ENCODE measurements around the gene NME8. TPM values are rescaled to one million over a fixed set of nuclear protein-coding genes. Genes with fewer than 3 reads are reported as not detected.

The NME8 gene
- total RNA-seq, 1 donor, result not detected

DNA sequence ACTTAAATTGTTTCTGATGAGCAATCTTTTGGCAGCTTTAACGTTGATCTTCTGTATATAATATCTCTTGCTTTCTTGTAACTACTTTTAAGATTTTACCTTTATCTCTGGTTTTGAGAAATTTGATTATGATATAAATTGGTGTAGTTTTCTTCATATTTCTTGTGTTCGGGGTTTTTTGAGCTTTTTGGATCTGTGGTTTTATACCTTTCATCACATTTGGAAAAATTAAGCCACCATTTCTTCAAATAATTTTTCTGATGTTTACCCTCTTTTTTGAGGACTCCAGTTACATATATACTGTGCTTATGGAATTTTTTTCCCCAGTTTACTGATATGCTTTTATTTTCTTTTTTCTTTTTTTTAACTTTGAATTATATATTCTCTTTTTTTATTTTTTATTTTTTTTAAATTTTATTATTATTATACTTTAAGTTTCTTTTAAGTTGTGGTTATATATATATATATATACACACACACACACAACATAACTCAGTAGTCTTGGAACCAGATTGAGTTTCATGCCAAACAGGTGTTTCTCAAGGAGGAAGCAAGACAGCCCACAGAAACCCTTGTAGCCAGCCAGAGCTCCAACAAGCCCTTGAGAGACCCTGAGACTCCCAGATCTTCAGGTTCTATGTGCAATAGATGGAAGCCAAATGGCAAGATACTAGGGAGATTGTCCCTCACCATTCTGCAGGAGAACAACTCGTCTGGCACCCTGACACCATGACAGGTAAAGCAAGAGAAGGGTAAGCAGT lies 27.5 kb upstream of the NME8 start:
- TF ChIP-seq, protein P1, sequence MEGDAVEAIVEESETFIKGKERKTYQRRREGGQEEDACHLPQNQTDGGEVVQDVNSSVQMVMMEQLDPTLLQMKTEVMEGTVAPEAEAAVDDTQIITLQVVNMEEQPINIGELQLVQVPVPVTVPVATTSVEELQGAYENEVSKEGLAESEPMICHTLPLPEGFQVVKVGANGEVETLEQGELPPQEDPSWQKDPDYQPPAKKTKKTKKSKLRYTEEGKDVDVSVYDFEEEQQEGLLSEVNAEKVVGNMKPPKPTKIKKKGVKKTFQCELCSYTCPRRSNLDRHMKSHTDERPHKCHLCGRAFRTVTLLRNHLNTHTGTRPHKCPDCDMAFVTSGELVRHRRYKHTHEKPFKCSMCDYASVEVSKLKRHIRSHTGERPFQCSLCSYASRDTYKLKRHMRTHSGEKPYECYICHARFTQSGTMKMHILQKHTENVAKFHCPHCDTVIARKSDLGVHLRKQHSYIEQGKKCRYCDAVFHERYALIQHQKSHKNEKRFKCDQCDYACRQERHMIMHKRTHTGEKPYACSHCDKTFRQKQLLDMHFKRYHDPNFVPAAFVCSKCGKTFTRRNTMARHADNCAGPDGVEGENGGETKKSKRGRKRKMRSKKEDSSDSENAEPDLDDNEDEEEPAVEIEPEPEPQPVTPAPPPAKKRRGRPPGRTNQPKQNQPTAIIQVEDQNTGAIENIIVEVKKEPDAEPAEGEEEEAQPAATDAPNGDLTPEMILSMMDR (IDR thresholded peaks at IDR 0.05; ENCODE audit: extremely low read depth, low read depth, low read length), result no peak
- H4K20me1 ChIP-seq (ENCODE audit: insufficient read depth, low read length), result no peaks in the 10 kb centered on the region

DNA sequence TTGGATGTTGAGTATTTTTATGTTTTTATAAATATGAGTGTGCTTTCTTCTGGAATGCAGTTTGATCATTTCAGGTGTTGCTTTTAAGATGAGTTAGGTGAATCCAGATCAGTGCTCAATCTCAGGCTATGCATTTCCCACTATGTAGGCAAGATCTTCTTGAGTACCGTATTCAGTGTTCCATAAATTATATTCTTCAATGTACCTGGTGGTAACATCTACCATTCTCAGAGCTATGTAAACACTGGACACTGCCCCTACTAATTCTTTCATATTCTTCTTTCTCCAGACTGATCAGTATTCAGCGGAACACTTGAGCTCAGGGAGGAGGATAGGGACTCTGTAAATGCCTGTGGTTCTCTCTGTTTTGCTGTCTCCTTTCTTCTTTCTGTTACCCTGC lies 25.5 kb upstream of the NME8 start:
- H2AFZ ChIP-seq (ENCODE audit: low read length), result no peak overlapping the region
- TF ChIP-seq, protein P1 (IDR thresholded peaks at IDR 0.05; ENCODE audit: extremely low read depth, low read depth, low read length), result no peak

More for the DNA sequence above, 27.5 kb upstream of the NME8 start:
- Histone ChIP-seq H3K36me3 (ENCODE audit: insufficient read depth, low read length) (no peaks in the 10 kb centered on the region), H3K4me2 (ENCODE audit: insufficient read depth, low read length) (no peak overlapping the region), H3K4me3 (ENCODE audit: insufficient read depth, low read length) (no peak overlapping the region), H3K9me3 (ENCODE audit: low read depth, low read length) (no peaks in the 10 kb centered on the region), H3K79me2 (ENCODE audit: insufficient read depth, low read length) (no peaks in the 10 kb centered on the region), H3K27me3 (ENCODE audit: insufficient read depth, low read length) (no peaks in the 10 kb centered on the region), H2AFZ (ENCODE audit: low read length) (no peak overlapping the region), H3K27ac (ENCODE audit: low read depth, low read length) (no peak overlapping the region), H3K4me1 (ENCODE audit: insufficient read depth, low read length) (no peaks in the 10 kb centered on the region)
- no peak for DNase-seq (ENCODE audit: insufficient read length, low spot score, missing footprints)

GRCh38 chr7:37823557-37823956 lies 24.8 kb upstream of the NME8 start:
- Histone ChIP-seq H3K4me3 (ENCODE audit: insufficient read depth, low read length) (no peak overlapping the region), H4K20me1 (ENCODE audit: insufficient read depth, low read length) (no peaks in the 10 kb centered on the region), H3K27ac (ENCODE audit: low read depth, low read length) (no peak overlapping the region), H3K4me2 (ENCODE audit: insufficient read depth, low read length) (no peak overlapping the region), H3K79me2 (ENCODE audit: insufficient read depth, low read length) (no peaks in the 10 kb centered on the region), H3K4me1 (ENCODE audit: insufficient read depth, low read length) (no peaks in the 10 kb centered on the region), H2AFZ (ENCODE audit: low read length) (no peak overlapping the region), H3K27me3 (ENCODE audit: insufficient read depth, low read length) (no peaks in the 10 kb centered on the region), H3K36me3 (ENCODE audit: insufficient read depth, low read length) (no peaks in the 10 kb centered on the region), H3K9me3 (ENCODE audit: low read depth, low read length) (no peaks in the 10 kb centered on the region)
- TF ChIP-seq, protein P1 (IDR thresholded peaks at IDR 0.05; ENCODE audit: extremely low read depth, low read depth, low read length), result no peak
- no peak for DNase-seq (ENCODE audit: insufficient read length, low spot score, missing footprints)

More for the DNA sequence above, 25.5 kb upstream of the NME8 start:
- no peaks in the 10 kb centered on the region for H3K27me3 ChIP-seq (ENCODE audit: insufficient read depth, low read length)
- no peaks in the 10 kb centered on the region for H3K9me3 ChIP-seq (ENCODE audit: low read depth, low read length)
- no peaks in the 10 kb centered on the region for H3K36me3 ChIP-seq (ENCODE audit: insufficient read depth, low read length)
- no peak overlapping the region for H3K4me3 ChIP-seq (ENCODE audit: insufficient read depth, low read length)
- DNase-seq (ENCODE audit: insufficient read length, low spot score, missing footprints), result no peak
- H4K20me1 ChIP-seq (ENCODE audit: insufficient read depth, low read length), result no peaks in the 10 kb centered on the region
- no peak overlapping the region for H3K27ac ChIP-seq (ENCODE audit: low read depth, low read length)
- no peak overlapping the region for H3K4me2 ChIP-seq (ENCODE audit: insufficient read depth, low read length)
- H3K79me2 ChIP-seq (ENCODE audit: insufficient read depth, low read length), result no peaks in the 10 kb centered on the region
- H3K4me1 ChIP-seq (ENCODE audit: insufficient read depth, low read length), result no peaks in the 10 kb centered on the region

GRCh38 chr7:37825038-37825437 lies 23.4 kb upstream of the NME8 start:
- Histone ChIP-seq H3K4me1 (ENCODE audit: insufficient read depth, low read length) (no peaks in the 10 kb centered on the region), H2AFZ (ENCODE audit: low read length) (no peak overlapping the region), H4K20me1 (ENCODE audit: insufficient read depth, low read length) (no peaks in the 10 kb centered on the region), H3K36me3 (ENCODE audit: insufficient read depth, low read length) (no peaks in the 10 kb centered on the region), H3K4me3 (ENCODE audit: insufficient read depth, low read length) (no peak overlapping the region), H3K4me2 (ENCODE audit: insufficient read depth, low read length) (no peak overlapping the region), H3K9me3 (ENCODE audit: low read depth, low read length) (no peaks in the 10 kb centered on the region), H3K27ac (ENCODE audit: low read depth, low read length) (no peak overlapping the region), H3K79me2 (ENCODE audit: insufficient read depth, low read length) (no peaks in the 10 kb centered on the region), H3K27me3 (ENCODE audit: insufficient read depth, low read length) (no peaks in the 10 kb centered on the region)
- no peak for DNase-seq (ENCODE audit: insufficient read length, low spot score, missing footprints)
- TF ChIP-seq, protein P1 (IDR thresholded peaks at IDR 0.05; ENCODE audit: extremely low read depth, low read depth, low read length), result no peak
